Right cardiac atrium (tissue), 5 donors: ENCODE results near the gene CDK6. TPM values are rescaled to one million over a fixed set of nuclear protein-coding genes. Genes with fewer than 3 reads are reported as not detected.

Experiments
- ATAC-seq, 2 donors: fragments of 200-7000 bp; cut with Tn5 transposase; one replicate each; pipeline versions ENCODE4 v1.8.0 to v1.9.1; 2020; ENCODE audit warnings: moderate library complexity in 2 of 2, mild to moderate bottlenecking in 1 of 2
- DNase-seq, 3 donors: peaks; one replicate each; pipeline ENCODE4 v3.0.0-alpha.2; 2020
- H3K27ac ChIP-seq: one replicate; pipeline ENCODE4 v1.5.1; 2013; ENCODE audit warnings: mild to moderate bottlenecking, low read length, control low read depth, moderate library complexity
- H3K27me3 ChIP-seq: one replicate; pipeline ENCODE4 v1.6.1; 2013; ENCODE audit not compliant: control insufficient read depth, insufficient read depth
- H3K4me1 ChIP-seq: one replicate; pipeline ENCODE4 v1.6.1; 2013; ENCODE audit warnings: low read length; ENCODE audit not compliant: control insufficient read depth, insufficient read depth
- H3K4me3 ChIP-seq: one replicate; pipeline ENCODE4 v1.5.1; 2013; ENCODE audit warnings: low read length, control low read depth
- H3K9me3 ChIP-seq: one replicate; pipeline ENCODE4 v1.6.1; 2013; ENCODE audit warnings: low read length; ENCODE audit not compliant: control insufficient read depth
- WGBS: extraction: QIAGEN DNeasy Blood & Tissue Kit; methylation state at CpG from one replicate; pipeline ENCODE4 v1.1.7; 2013; 5-methylcytosine and 5-hydroxymethylcytosine counted together
- intact Hi-C, 4 donors: fragments of 100-400 bp; cut with DNase I; formaldehyde crosslinking; loops; one replicate each; pipeline versions ENCODE4 v1.11.0 to v1.14.0; 2022 to 2023
- polyA plus RNA-seq: library from polyadenylated mRNA; stranded (reverse); fragments of 200-250 nt; gene quantifications from one replicate; pipeline ENCODE4 v1.2.3, GENCODE V29; 2013
- total RNA-seq, 4 donors: library from RNA; stranded (reverse); fragmentation: NEBNext Ultra II Directional; extraction: Animal tissue kit (Norgen Biotek cat#: 25700); gene quantifications; one replicate each; pipeline ENCODE4 v1.2.1, GENCODE V29; 2021
- donor health status: healthy with polysubstance abuse.
- donor health status: DM: no; HTN: yes; CAD: no.
- donor health status: DM: no; HTN: no; CAD: no.
- donor health status: DM: no; HTN: yes; CAD: no; lungs with severe emphysema.
- donor health status: DM: yes; HTN: yes; CAD: no.

Gene CDK6
- total and polyA plus RNA-seq, 5 donors = 1.8 to 9.7 (median 9.0) TPM

GRCh38 chr7:92671505-92672169 lies 164.7 kb downstream of the CDK6 start:
- H3K27ac ChIP-seq = no peak overlapping the region
- H3K4me3 ChIP-seq = no peak overlapping the region
- intact Hi-C loops = no loop called here
- no peaks in the 10 kb centered on the region for H3K4me1 ChIP-seq
- no peak for ATAC-seq
- H3K9me3 ChIP-seq = no peaks in the 10 kb centered on the region
- 91% methylated on average over 6 of the region's 6 CpGs for WGBS
- H3K27me3 ChIP-seq = no peaks in the 10 kb centered on the region
- DNase-seq = no peak

- Histone ChIP-seq H3K9me3 (no peaks in the 10 kb centered on the region), H3K27me3 (no peaks in the 10 kb centered on the region), H3K27ac (no peak overlapping the region), H3K4me3 (no peak overlapping the region), H3K4me1 (no peaks in the 10 kb centered on the region)
- intact Hi-C loops = no loop called here
- 95% methylated on average over 2 of the region's 2 CpGs for WGBS
- no peak for ATAC-seq
- DNase-seq = no peak
Observed at GRCh38 chr7:92670204-92670851, 166.0 kb downstream of the CDK6 start.

GRCh38 chr7:92669616-92670165 lies 166.7 kb downstream of the CDK6 start:
- Histone ChIP-seq H3K27ac (no peak overlapping the region), H3K27me3 (no peaks in the 10 kb centered on the region), H3K4me1 (no peaks in the 10 kb centered on the region), H3K9me3 (no peaks in the 10 kb centered on the region), H3K4me3 (no peak overlapping the region)
- intact Hi-C loops = no loop called here
- 74% methylated on average over 3 of the region's 3 CpGs for WGBS
- no peak for ATAC-seq
- DNase-seq = no peak

- no peak for DNase-seq
- Histone ChIP-seq H3K27me3 (no peaks in the 10 kb centered on the region), H3K4me1 (no peaks in the 10 kb centered on the region), H3K9me3 (no peaks in the 10 kb centered on the region), H3K27ac (no peak overlapping the region), H3K4me3 (no peak overlapping the region)
- intact Hi-C loops = no loop called here
- ATAC-seq = no peak
Observed at GRCh38 chr7:92668564-92668963, 167.8 kb downstream of the CDK6 start.

GRCh38 chr7:92667816-92668535 lies 168.4 kb downstream of the CDK6 start:
- intact Hi-C loops = no loop called here
- no peaks in the 10 kb centered on the region for H3K9me3 ChIP-seq

GRCh38 chr7:92665926-92666325 lies 170.4 kb downstream of the CDK6 start:
- intact Hi-C loops = no loop called here
- Histone ChIP-seq H3K9me3 (no peaks in the 10 kb centered on the region), H3K4me3 (no peak overlapping the region), H3K4me1 (no peaks in the 10 kb centered on the region), H3K27ac (no peak overlapping the region), H3K27me3 (no peaks in the 10 kb centered on the region)
- DNase-seq (no peak), ATAC-seq (no peak)
- WGBS = 96% methylated on average over 2 of the region's 2 CpGs

More at GRCh38 chr7:92667816-92668535, 168.4 kb downstream of the CDK6 start:
- ATAC-seq (no peak), DNase-seq (no peak)
- H3K27ac ChIP-seq = no peak overlapping the region
- H3K27me3 ChIP-seq = no peaks in the 10 kb centered on the region
- WGBS = 97% methylated on average over 6 of the region's 6 CpGs
- H3K4me1 ChIP-seq = no peaks in the 10 kb centered on the region
- H3K4me3 ChIP-seq = no peak overlapping the region

GRCh38 chr7:92661651-92662050 lies 174.7 kb downstream of the CDK6 start:
- no peaks in the 10 kb centered on the region for H3K27me3 ChIP-seq
- no peaks in the 10 kb centered on the region for H3K4me1 ChIP-seq
- ATAC-seq (no peak), DNase-seq (no peak)
- 97% methylated on average over 1 of the region's 1 CpG for WGBS
- H3K27ac ChIP-seq = no peak overlapping the region
- H3K9me3 ChIP-seq = no peaks in the 10 kb centered on the region
- H3K4me3 ChIP-seq = no peak overlapping the region
- intact Hi-C loops = no loop called here

- DNase-seq = no peak
- no peaks in the 10 kb centered on the region for H3K27me3 ChIP-seq
- 96% methylated on average over 4 of the region's 4 CpGs for WGBS
- ATAC-seq = no peak
- H3K4me1 ChIP-seq = peaks cover 2% of the 10 kb centered on the region
- H3K4me3 ChIP-seq = no peak overlapping the region
- no peaks in the 10 kb centered on the region for H3K9me3 ChIP-seq
- H3K27ac ChIP-seq = no peak overlapping the region
- intact Hi-C loops = no loop called here
Observed at GRCh38 chr7:92658671-92659070, 177.7 kb downstream of the CDK6 start.

GRCh38 chr7:92657391-92657790 lies 179.0 kb downstream of the CDK6 start:
- peaks cover 2% of the 10 kb centered on the region for H3K4me1 ChIP-seq
- H3K27me3 ChIP-seq = no peaks in the 10 kb centered on the region
- DNase-seq (no peak), ATAC-seq (no peak)
- 86% methylated on average over 1 of the region's 1 CpG for WGBS
- no peak overlapping the region for H3K27ac ChIP-seq
- intact Hi-C loops = no loop called here
- H3K4me3 ChIP-seq = no peak overlapping the region
- no peaks in the 10 kb centered on the region for H3K9me3 ChIP-seq

GRCh38 chr7:92656121-92656520 lies 180.3 kb downstream of the CDK6 start:
- Histone ChIP-seq H3K27me3 (no peaks in the 10 kb centered on the region), H3K4me1 (peaks cover 2% of the 10 kb centered on the region), H3K9me3 (no peaks in the 10 kb centered on the region), H3K27ac (no peak overlapping the region), H3K4me3 (no peak overlapping the region)
- intact Hi-C loops = no loop called here
- ATAC-seq (no peak), DNase-seq (no peak)
- WGBS = 96% methylated on average over 4 of the region's 4 CpGs

- Histone ChIP-seq H3K4me3 (no peak overlapping the region), H3K4me1 (peaks cover 2% of the 10 kb centered on the region), H3K27ac (no peak overlapping the region), H3K27me3 (no peaks in the 10 kb centered on the region), H3K9me3 (no peaks in the 10 kb centered on the region)
- intact Hi-C loops = no loop called here
- 71% methylated on average over 1 of the region's 1 CpG for WGBS
- no peak for DNase-seq
- peak in 1 of 2 donors; percentile 59 for ATAC-seq
Observed at GRCh38 chr7:92655346-92655884, 181.0 kb downstream of the CDK6 start.
